ENCODE measurements around the gene ZC3H18.

The ZC3H18 gene

DNA sequence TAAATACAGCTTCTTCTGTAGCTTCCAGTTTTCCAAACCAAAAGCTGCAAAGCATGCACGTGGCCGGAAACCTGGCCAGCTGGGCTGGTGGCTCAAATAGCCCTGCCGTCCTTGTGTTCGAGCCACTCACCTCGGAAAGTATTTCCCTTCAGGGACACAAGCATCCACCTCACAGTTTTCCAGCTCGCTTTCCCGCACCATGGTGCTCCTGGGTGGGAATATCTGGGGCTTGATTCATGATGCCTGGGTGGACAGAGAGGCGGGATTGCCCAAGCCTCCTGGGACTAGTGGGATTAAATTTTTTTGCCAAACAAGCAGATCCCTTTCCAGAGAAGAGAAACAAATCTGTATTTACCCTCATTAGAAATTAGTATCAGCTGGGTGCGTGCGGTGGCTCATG is 99.8 kb downstream of the ZC3H18 start:
- no peaks in the 10 kb centered on the region for H3K27me3 Mint-ChIP-seq (ENCODE audit: low read depth, poor library complexity)
- no peak overlapping the region for H3K27ac Mint-ChIP-seq
- TF ChIP-seq, protein P1, sequence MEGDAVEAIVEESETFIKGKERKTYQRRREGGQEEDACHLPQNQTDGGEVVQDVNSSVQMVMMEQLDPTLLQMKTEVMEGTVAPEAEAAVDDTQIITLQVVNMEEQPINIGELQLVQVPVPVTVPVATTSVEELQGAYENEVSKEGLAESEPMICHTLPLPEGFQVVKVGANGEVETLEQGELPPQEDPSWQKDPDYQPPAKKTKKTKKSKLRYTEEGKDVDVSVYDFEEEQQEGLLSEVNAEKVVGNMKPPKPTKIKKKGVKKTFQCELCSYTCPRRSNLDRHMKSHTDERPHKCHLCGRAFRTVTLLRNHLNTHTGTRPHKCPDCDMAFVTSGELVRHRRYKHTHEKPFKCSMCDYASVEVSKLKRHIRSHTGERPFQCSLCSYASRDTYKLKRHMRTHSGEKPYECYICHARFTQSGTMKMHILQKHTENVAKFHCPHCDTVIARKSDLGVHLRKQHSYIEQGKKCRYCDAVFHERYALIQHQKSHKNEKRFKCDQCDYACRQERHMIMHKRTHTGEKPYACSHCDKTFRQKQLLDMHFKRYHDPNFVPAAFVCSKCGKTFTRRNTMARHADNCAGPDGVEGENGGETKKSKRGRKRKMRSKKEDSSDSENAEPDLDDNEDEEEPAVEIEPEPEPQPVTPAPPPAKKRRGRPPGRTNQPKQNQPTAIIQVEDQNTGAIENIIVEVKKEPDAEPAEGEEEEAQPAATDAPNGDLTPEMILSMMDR (IDR thresholded peaks at IDR 0.05) = no peak
- no peak overlapping the region for H3K4me3 Mint-ChIP-seq
- no peak for DNase-seq
- H3K4me1 Mint-ChIP-seq = peaks cover 9% of the 10 kb centered on the region
- H3K36me3 Mint-ChIP-seq (ENCODE audit: low read depth) = peaks cover 13% of the 10 kb centered on the region
- no peaks in the 10 kb centered on the region for H3K9me3 Mint-ChIP-seq

DNA sequence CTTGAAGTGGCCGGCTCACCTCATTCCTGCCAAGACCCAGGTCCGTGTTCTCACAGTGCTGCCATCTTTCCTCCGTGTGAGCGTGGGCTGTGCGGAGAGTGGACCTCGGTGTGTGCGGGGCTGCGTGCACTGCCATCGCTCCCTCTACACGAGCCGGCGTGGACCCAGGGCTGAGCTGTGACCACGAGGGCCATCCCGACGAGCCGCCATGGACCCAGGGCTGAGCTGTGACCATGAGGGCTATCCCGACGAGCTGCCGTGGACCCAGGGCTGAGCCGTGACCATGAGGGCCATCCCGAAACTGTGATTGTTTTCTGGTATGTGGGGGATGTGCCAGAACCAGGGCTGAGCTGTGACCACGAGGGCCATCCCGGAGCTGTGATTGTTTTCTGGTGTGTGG is 101.6 kb downstream of the ZC3H18 start:
- Mint-ChIP-seq H3K27me3 (ENCODE audit: low read depth, poor library complexity) (no peaks in the 10 kb centered on the region), H3K27ac (no peak overlapping the region), H3K9me3 (no peaks in the 10 kb centered on the region), H3K36me3 (ENCODE audit: low read depth) (peaks cover 6% of the 10 kb centered on the region), H3K4me3 (no peak overlapping the region), H3K4me1 (peaks cover 7% of the 10 kb centered on the region)
- TF ChIP-seq, protein P1 (IDR thresholded peaks at IDR 0.05) = no peak
- DNase-seq = no peak

DNA sequence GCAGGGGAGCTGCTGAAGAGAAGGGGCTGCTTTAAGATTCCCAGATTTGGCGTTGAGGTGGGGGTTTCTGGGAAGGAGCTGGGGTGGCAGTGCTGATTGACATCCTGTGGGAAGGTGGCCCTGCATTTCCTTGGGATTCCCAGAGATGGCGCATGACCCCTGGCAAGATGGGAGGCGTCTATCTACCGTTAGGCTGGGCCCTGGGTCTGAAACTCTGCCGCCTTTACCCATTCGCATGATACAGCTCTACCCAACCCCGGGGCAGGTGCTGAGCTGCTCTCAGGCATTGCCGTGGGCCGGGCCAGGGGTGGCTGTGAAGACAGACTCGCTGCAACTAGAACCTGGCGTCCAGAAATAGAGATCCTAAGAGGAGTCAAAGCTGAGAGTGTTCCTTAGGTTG is 102.6 kb downstream of the ZC3H18 start:
- DNase-seq = peak; percentile 43
- Mint-ChIP-seq H3K4me3 (no peak overlapping the region), H3K9me3 (no peaks in the 10 kb centered on the region), H3K36me3 (ENCODE audit: low read depth) (peaks cover 6% of the 10 kb centered on the region), H3K27me3 (ENCODE audit: low read depth, poor library complexity) (no peaks in the 10 kb centered on the region), H3K4me1 (no peaks in the 10 kb centered on the region), H3K27ac (no peak overlapping the region)
- TF ChIP-seq, protein P1 (IDR thresholded peaks at IDR 0.05) = peak; percentile 33

DNA sequence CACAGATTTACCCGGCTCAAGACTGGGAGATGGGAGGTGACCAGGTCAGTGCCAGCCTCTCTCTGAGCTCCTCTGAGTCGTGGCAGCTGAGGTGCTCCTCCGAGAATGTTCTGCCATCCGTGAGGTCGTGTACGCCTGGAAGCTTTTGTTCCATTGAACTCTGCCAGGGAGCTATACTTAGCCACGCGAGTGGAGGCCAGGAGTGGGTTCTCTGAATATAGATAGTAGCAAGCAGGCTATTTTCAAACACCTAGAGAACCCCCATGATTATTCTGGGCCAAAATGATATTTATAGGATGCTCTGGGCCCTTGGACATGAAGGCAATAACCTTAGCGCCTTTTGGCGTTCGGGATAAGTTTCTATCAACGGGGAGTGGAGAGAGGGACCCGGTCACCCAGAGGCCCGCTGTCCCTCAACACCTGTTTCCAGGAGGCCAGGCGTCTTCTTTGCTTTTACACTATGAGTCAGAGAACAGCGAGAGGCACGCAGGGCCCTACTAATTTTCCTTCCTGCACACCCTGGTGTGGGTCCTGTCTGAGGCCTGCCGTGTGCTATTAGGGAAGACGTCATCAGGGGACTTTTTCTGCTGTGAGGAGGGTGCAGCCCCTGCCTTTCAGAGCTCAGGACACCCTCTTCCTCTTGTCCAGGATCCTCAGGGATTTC is 103.6 kb downstream of the ZC3H18 start:
- no peaks in the 10 kb centered on the region for H3K9me3 Mint-ChIP-seq
- no peak for DNase-seq
- H3K4me1 Mint-ChIP-seq = no peaks in the 10 kb centered on the region
- H3K4me3 Mint-ChIP-seq = no peak overlapping the region
- no peak overlapping the region for H3K27ac Mint-ChIP-seq
- H3K27me3 Mint-ChIP-seq (ENCODE audit: low read depth, poor library complexity) = no peaks in the 10 kb centered on the region
- TF ChIP-seq, protein P1 (IDR thresholded peaks at IDR 0.05) = no peak
- H3K36me3 Mint-ChIP-seq (ENCODE audit: low read depth) = peaks cover 2% of the 10 kb centered on the region

DNA sequence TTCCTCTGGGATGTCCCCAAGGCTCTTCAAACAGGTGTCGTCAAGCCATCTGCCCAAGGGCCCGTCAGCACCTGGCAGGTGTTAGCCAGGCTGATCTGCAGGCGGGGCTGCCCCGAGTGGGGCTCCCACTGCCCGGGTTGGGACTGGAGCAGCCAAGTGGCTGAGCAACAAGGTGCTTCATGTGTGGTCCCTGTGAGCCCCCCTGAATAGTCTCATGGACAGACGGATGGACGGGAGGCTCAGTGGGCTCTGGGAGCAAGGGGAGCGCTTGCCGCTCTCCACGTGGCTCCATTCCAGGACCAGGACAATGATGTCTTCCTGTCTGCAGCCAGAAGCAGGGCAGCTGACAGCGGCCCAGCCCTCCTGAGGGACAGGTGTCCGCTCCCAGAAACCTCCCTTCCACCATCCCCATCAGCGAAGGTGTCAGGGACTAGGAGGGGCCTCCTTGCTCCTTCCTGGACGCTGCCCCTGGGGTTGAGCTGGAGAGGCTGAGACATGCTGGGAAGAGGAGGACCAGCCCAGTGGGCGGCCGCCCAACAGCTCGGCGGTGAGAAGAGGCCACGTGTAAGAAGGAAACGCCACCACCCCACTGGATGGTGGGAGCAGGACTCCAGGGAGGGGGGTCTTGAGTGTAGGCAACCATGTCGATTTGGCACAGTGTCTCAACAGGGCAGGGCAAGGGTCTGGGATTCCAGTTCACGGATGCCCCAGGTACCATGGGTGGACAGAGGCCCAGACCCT is 106.5 kb downstream of the ZC3H18 start:
- DNase-seq = no peak
- Mint-ChIP-seq H3K4me3 (no peak overlapping the region), H3K36me3 (ENCODE audit: low read depth) (no peaks in the 10 kb centered on the region), H3K4me1 (no peaks in the 10 kb centered on the region), H3K27ac (no peak overlapping the region), H3K9me3 (no peaks in the 10 kb centered on the region), H3K27me3 (ENCODE audit: low read depth, poor library complexity) (peaks cover 1% of the 10 kb centered on the region)
- TF ChIP-seq, protein P1 (IDR thresholded peaks at IDR 0.05) = no peak

DNA sequence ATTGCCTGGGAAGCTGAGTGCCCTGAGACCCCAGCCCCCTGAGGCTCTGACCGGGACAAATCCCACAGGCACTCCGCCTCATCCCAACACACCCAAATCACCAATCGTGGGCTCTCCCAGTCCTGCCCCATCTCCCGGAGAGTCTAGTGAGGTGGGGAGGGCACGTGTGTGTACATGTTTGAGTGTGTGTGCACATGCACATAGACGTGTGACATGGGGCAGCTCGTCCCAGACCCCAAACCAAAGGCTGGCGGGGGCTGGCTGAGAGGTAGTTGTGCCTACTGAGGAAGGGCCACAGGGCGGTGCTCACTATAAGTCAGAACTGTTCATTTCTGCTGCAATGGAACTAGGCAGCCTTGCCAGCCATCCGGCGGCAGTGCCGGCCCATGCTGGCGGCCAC is 107.5 kb downstream of the ZC3H18 start:
- H3K4me3 Mint-ChIP-seq = no peak overlapping the region
- H3K9me3 Mint-ChIP-seq = no peaks in the 10 kb centered on the region
- TF ChIP-seq, protein P1 (IDR thresholded peaks at IDR 0.05) = no peak
- no peaks in the 10 kb centered on the region for H3K36me3 Mint-ChIP-seq (ENCODE audit: low read depth)
- no peak overlapping the region for H3K27ac Mint-ChIP-seq
- H3K4me1 Mint-ChIP-seq = peaks cover 5% of the 10 kb centered on the region
- no peak for DNase-seq
- peaks cover 12% of the 10 kb centered on the region for H3K27me3 Mint-ChIP-seq (ENCODE audit: low read depth, poor library complexity)

Measured in nephron progenitor cell (in vitro differentiated cells).